ENCODE measurements around the gene KCNH8.

- TF ChIP-seq, protein P1, sequence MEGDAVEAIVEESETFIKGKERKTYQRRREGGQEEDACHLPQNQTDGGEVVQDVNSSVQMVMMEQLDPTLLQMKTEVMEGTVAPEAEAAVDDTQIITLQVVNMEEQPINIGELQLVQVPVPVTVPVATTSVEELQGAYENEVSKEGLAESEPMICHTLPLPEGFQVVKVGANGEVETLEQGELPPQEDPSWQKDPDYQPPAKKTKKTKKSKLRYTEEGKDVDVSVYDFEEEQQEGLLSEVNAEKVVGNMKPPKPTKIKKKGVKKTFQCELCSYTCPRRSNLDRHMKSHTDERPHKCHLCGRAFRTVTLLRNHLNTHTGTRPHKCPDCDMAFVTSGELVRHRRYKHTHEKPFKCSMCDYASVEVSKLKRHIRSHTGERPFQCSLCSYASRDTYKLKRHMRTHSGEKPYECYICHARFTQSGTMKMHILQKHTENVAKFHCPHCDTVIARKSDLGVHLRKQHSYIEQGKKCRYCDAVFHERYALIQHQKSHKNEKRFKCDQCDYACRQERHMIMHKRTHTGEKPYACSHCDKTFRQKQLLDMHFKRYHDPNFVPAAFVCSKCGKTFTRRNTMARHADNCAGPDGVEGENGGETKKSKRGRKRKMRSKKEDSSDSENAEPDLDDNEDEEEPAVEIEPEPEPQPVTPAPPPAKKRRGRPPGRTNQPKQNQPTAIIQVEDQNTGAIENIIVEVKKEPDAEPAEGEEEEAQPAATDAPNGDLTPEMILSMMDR (IDR thresholded peaks at IDR 0.05; ENCODE audit: low read depth, low read length): no peak
- TF ChIP-seq EZH2phosphoT487 (IDR thresholded peaks at IDR 0.05; ENCODE audit: low read depth): no peak
Observed at GRCh38 chr3:19183584-19183983, 35.3 kb downstream of the KCNH8 start.

All from OCI-LY3 (cell line).